ENCODE measurements around the gene RYR2.
"Not testable (repeated sequence)": the region's sequence is repeated elsewhere in the genome, so short reads cannot be mapped to it uniquely, and the experiment has no call there.

Gene RYR2

GRCh38 chr1:237353918-237354317 lies 311.9 kb downstream of the RYR2 start:
- TF ChIP-seq, protein P1, sequence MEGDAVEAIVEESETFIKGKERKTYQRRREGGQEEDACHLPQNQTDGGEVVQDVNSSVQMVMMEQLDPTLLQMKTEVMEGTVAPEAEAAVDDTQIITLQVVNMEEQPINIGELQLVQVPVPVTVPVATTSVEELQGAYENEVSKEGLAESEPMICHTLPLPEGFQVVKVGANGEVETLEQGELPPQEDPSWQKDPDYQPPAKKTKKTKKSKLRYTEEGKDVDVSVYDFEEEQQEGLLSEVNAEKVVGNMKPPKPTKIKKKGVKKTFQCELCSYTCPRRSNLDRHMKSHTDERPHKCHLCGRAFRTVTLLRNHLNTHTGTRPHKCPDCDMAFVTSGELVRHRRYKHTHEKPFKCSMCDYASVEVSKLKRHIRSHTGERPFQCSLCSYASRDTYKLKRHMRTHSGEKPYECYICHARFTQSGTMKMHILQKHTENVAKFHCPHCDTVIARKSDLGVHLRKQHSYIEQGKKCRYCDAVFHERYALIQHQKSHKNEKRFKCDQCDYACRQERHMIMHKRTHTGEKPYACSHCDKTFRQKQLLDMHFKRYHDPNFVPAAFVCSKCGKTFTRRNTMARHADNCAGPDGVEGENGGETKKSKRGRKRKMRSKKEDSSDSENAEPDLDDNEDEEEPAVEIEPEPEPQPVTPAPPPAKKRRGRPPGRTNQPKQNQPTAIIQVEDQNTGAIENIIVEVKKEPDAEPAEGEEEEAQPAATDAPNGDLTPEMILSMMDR (IDR thresholded peaks at IDR 0.05; ENCODE audit: control insufficient read depth, extremely low read depth, insufficient read depth), result no peak
- H3K4me3 ChIP-seq (ENCODE audit: low read depth, low read length), result no peak overlapping the region

DNA sequence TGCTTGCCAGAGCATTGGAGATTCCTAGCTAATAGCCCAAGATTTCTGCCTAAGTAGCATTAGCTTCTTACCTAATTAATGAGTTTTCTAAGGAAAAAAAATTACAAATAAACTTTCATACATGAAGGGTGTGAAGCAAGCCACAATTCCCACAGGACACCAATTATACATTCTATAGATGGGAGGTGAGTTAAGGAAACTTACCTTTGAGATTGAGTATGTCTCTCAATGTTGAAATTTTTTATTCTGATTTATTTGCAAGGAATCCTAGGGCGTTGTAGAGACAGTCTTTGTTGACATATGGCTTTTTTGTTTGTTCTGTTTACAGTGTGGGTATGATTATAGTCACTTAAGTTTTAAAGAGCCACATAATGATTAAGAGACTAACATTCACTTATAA lies 313.0 kb downstream of the RYR2 start:
- no peak overlapping the region for H3K4me3 ChIP-seq (ENCODE audit: low read depth, low read length)
- TF ChIP-seq, protein P1 (IDR thresholded peaks at IDR 0.05; ENCODE audit: control insufficient read depth, extremely low read depth, insufficient read depth), result no peak
- no peak for DNase-seq (ENCODE audit: low read depth)

More at GRCh38 chr1:237353918-237354317, 311.9 kb downstream of the RYR2 start:
- DNase-seq (ENCODE audit: low read depth), result no peak

DNA sequence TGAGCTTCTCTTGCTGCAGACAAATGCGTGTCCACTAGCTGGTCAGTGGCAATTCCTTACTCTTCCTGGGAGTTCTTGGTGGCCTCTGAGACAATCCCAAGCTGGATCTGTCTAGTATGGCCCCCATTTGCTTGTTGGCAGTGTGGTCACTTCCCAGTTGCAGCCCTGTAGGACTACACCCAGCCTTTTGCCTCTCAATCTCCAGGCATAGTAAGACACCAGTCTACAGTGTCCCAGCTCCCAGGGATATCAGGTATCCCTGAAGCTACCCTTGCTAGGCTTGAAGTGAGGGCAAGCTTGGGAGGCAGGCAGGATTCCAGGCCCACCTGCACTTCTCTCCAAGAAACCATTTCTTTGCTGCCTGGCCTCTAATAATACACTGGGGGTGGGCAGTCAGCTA lies 316.6 kb downstream of the RYR2 start:
- TF ChIP-seq, protein P1 (IDR thresholded peaks at IDR 0.05; ENCODE audit: control insufficient read depth, extremely low read depth, insufficient read depth), result no peak
- H3K4me3 ChIP-seq (ENCODE audit: low read depth, low read length), result no peak overlapping the region
- DNase-seq (ENCODE audit: low read depth), result no peak

GRCh38 chr1:237367758-237368157 lies 325.8 kb downstream of the RYR2 start:
- DNase-seq (ENCODE audit: low read depth), result no peak
- H3K4me3 ChIP-seq (ENCODE audit: low read depth, low read length), result no peak overlapping the region
- TF ChIP-seq, protein P1 (IDR thresholded peaks at IDR 0.05; ENCODE audit: control insufficient read depth, extremely low read depth, insufficient read depth), result no peak

DNA sequence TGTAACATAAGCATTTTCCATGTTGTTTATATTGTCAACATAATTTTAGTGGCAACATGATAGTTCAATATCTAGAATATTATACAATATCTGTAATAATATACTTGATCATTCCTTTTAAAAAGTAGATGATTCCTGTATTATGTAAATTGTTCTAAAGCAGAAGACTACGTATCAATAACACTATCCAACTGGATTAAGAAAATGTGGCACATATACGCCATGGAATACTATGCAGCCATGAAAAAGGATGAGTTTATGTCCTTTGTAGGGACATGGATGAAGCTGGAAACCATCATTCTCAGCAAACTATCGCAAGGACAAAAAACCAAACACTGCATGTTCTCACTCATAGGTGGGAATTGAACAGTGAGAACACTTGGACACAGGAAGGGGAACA lies 329.5 kb downstream of the RYR2 start:
- not testable (repeated sequence) for DNase-seq (ENCODE audit: low read depth); H3K4me3 ChIP-seq (ENCODE audit: low read depth, low read length)

DNA sequence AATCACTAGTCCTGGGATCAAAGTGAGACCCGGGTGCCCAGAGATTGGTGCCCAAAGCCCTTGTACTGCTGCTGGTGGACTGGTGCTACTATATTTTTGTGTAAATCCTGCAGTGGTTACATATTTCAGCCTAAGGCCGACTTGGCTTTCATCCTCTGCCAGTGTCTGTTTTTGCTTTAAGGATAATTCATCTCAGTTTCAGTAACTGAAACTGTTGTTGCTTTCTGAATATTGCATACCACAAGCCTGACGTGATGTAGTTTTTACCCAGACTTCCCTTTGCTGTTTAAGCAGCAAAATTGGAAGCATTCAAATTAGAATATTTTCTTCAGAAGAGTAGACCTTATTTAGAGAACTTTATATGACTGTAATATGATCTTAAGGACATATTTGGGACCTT lies 341.8 kb downstream of the RYR2 start:
- H3K4me3 ChIP-seq (ENCODE audit: low read depth, low read length), result no peak overlapping the region
- DNase-seq (ENCODE audit: low read depth), result no peak
- TF ChIP-seq, protein P1 (IDR thresholded peaks at IDR 0.05; ENCODE audit: control insufficient read depth, extremely low read depth, insufficient read depth), result no peak

GRCh38 chr1:237384213-237384612 lies 342.2 kb downstream of the RYR2 start:
- TF ChIP-seq, protein P1 (IDR thresholded peaks at IDR 0.05; ENCODE audit: control insufficient read depth, extremely low read depth, insufficient read depth), result no peak
- DNase-seq (ENCODE audit: low read depth), result no peak
- no peak overlapping the region for H3K4me3 ChIP-seq (ENCODE audit: low read depth, low read length)
